Head of caudate nucleus (tissue), 42 donors: Measurements from ENCODE around the gene BCL6.

Experiments
- DNase-seq, 42 donors: peaks; one replicate each; pipeline versions ENCODE4 v3.0.0 to v3.0.0-alpha.2; 2020 to 2021; ENCODE audit warnings: mixed read lengths in 7 of 42
- intact Hi-C: fragments of 100-400 bp; cut with DNase I; formaldehyde crosslinking; loops from one replicate; pipeline ENCODE4 v1.15.0; 2022

Gene BCL6

GRCh38 chr3:187765342-187765741 is 20.1 kb upstream of the BCL6 start:
- intact Hi-C loops: no loop called here
- DNase-seq: no peak

GRCh38 chr3:187763850-187764648 is 18.8 kb upstream of the BCL6 start:
- DNase-seq: no peak
- intact Hi-C loops: no loop called here

- no peak for DNase-seq
- intact Hi-C loops: no loop called here
These were observed 17.5 kb upstream of the BCL6 start for GRCh38 chr3:187762792-187763191.

- no peak for DNase-seq
- intact Hi-C loops: no loop called here
These were observed 14.3 kb upstream of the BCL6 start for GRCh38 chr3:187759601-187760000.

- intact Hi-C loops: no loop called here
These were observed 13.2 kb upstream of the BCL6 start for GRCh38 chr3:187758318-187758955.

GRCh38 chr3:187753516-187753915 is 8.2 kb upstream of the BCL6 start:
- no peak for DNase-seq
- intact Hi-C loops: no loop called here

More at GRCh38 chr3:187758318-187758955, 13.2 kb upstream of the BCL6 start:
- no peak for DNase-seq

GRCh38 chr3:187750513-187751123 is 5.3 kb upstream of the BCL6 start:
- intact Hi-C loops: no loop called here
- no peak for DNase-seq

- intact Hi-C loops: no loop called here
These were observed 4.8 kb upstream of the BCL6 start for GRCh38 chr3:187750006-187750512.

GRCh38 chr3:187748050-187748481 is 2.8 kb upstream of the BCL6 start:
- intact Hi-C loops: loop anchor here (10.0 kb wide), 2 partner anchors 517 to 837 kb away; no protein-coding TSS in a partner anchor
- DNase-seq: peak; percentile 84 to 98 (median 95)

More at GRCh38 chr3:187750006-187750512, 4.8 kb upstream of the BCL6 start:
- DNase-seq: peak in 3 of 42 donors; percentile 2 to 12 (median 8)

GRCh38 chr3:187747506-187747905 is 2.2 kb upstream of the BCL6 start:
- no peak for DNase-seq
- intact Hi-C loops: loop anchor here (10.0 kb wide), 2 partner anchors 517 to 837 kb away; no protein-coding TSS in a partner anchor

- intact Hi-C loops: loop anchor here (10.0 kb wide), 2 partner anchors 518 to 838 kb away; no protein-coding TSS in a partner anchor
- peak in 12 of 42 donors; percentile 11 to 67 (median 40) for DNase-seq
These were observed 1.4 kb upstream of the BCL6 start for GRCh38 chr3:187746442-187747281.

GRCh38 chr3:187746059-187746441 is 782 bp upstream of the BCL6 start:
- intact Hi-C loops: loop anchor here (10.0 kb wide), 2 partner anchors 519 to 839 kb away; no protein-coding TSS in a partner anchor
- DNase-seq: peak in 1 of 42 donors; percentile 16

GRCh38 chr3:187744169-187745151 is 808 bp downstream of the BCL6 start:
- peak in 39 of 42 donors; percentile 37 to 79 (median 64) for DNase-seq
- intact Hi-C loops: loop anchor here (2.0 to 10.0 kb wide), 3 partner anchors 308 to 840 kb away; no protein-coding TSS in a partner anchor

- intact Hi-C loops: loop anchor here (2.0 to 10.0 kb wide), 3 partner anchors 309 to 841 kb away; no protein-coding TSS in a partner anchor
- peak in 38 of 42 donors; percentile 33 to 78 (median 60) for DNase-seq
These were observed 1.8 kb downstream of the BCL6 start for GRCh38 chr3:187743195-187744141.

- intact Hi-C loops: loop anchor here (10.0 kb wide), 2 partner anchors 522 to 842 kb away; no protein-coding TSS in a partner anchor
- no peak for DNase-seq
These were observed 2.7 kb downstream of the BCL6 start for GRCh38 chr3:187742351-187743171.
